NK-92 (cell line): ENCODE measurements around the gene TMEM72.

Experiments used
- DNase-seq: peaks from one replicate; lab custom pipeline; 2025; ENCODE audit not compliant: unreplicated experiment; lab: John Stamatoyannopoulos, UW

TMEM72 gene

DNA sequence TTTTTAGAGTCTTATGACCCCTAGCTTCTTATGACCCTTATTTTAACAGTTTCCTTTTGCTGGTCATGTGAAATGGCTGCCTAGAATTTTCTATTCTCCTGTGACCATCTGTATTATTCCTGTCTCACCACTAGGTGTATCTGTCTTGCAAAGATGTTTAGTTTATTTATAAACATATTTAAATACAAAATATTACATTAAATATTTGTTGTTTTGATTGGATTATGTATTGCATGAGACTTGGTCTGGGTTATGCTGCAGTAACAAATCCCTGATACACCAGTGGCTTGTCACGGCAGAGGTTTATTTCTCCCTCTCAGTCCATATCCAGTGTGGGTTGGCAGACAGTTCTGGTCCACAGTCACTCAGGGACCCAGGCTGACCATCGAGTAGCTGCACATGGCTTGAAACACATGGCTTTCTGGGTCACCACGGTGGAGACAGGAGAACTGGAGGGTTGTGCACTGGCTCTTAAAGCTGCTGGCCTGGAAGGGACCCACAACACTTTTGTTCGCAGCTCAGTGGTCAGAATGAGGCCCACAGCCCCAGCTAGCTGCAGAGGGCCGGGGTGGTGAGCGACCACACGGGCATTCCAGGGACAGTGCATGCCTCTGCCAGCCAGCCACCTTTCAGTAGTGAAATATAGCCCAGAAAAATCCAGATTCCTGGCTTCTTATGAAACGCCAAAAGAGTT, 55.8 kb downstream of the TMEM72 start:
- DNase-seq: no peak

DNA sequence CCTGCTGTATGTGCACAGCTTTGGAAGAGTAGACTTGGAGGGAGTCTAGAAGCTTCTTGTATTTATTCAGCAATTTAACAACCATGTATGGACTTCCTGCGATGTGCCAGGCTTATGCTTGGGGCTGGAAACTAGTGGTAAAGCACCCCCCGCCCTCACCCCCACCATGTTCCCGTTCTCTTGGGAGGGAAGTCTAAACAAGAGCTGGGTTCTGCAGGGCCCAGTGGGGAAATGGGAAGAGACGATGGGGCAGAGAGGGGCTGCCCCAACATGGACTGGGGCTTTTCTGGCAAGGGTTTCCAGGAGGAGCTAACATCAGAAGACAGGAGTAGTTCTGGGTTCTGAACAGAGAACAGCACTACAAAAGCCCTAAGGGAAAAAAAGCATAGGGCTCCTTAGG, 56.5 kb downstream of the TMEM72 start:
- no peak for DNase-seq

DNA sequence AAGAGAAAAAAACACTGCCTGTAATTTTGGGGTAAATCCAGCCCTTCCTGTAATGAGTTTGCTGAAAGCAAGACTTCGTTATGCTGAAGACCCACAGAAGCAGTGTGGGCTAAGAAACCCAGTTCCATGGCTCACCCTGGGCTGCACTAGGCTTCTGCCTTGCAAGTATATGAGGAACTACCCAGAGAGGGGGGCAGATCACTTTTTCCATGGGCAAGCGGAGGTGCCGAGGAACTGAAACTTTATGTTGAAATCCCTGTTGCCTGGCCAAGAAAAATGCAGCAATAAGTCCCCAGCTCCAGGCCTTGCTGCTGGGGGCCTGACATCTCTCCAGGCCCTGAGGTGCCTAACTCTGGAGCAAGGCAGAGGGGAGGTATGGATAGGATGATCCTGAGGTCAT, 57.0 kb downstream of the TMEM72 start:
- DNase-seq: no peak

DNA sequence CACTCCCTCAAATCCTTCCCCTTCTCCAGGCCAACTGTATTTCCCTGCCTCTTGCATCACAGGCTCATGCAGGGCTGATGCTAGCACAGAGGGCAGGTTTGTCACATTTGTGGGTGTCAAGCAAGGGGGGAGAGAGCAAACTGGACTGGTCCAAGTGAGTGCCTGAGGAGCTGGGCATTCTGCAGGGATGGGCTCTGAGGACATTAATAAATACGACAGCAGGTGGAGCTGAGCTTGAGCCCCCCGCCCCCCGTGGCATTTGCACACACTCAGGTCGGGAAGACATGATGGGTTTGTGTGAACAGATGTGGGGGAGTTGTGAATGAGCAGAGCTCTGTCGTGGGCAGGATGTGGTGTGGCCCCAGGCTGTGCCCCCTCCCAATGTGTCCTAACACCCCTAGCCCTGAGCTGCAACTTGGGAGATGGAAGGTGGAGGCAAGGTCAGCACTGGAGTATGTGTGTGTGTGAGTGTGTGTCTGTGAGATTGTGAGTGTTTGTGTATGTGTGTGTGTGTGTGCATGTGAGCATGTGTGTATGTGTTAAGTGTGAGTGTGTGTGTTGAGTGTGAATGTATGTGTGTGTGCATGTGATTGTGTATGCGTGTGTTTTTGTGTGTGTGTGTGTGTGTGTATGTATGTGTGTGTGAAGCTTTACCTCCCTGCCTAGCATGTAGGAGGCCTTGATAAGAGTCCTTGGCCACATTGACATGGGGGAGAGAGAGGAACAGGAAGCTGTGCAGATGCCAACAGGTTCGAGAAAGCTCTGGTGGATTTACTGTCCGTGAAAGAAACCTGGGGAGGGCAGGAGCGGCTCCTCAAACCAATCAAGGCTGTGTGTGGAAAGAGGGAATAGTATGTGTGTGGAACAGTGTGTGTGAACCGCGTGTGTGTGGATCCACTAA, 57.6 kb downstream of the TMEM72 start:
- DNase-seq: no peak

GRCh38 chr10:44969854-44970253, 58.7 kb downstream of the TMEM72 start:
- no peak for DNase-seq

DNA sequence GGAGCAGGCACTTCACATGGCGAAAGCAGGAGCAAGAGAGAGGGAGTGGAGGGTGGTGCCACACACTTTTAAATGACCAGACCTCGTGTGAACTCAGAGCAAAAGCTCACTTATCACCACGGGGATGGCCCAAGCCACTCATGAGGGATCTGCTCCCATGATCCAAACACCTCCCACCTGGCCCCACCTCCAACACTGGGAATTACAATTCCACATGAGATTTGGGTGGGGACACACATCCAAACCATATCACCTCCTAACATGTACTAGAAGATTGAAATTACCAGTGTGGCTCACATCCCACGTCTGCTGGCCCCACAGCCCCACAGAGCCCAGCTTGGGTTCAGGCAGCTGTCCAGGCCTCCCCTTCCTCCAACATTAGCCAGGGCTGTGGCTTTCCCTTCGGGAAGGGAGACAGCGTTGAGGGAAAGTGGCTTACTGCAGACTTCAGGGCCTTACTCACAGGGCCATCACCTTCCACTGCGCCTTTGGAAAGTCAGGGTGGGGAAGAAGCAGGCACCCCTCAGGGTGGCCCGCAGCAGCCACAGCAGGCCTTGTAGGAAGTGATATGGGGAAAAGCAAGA, 59.8 kb downstream of the TMEM72 start:
- no peak for DNase-seq

- DNase-seq: no peak
Observed at GRCh38 chr10:44971434-44971833, 60.3 kb downstream of the TMEM72 start.

GRCh38 chr10:44971935-44972757, 61.0 kb downstream of the TMEM72 start:
- DNase-seq: no peak

- DNase-seq: no peak
Observed at GRCh38 chr10:44972874-44973306, 61.8 kb downstream of the TMEM72 start.

DNA sequence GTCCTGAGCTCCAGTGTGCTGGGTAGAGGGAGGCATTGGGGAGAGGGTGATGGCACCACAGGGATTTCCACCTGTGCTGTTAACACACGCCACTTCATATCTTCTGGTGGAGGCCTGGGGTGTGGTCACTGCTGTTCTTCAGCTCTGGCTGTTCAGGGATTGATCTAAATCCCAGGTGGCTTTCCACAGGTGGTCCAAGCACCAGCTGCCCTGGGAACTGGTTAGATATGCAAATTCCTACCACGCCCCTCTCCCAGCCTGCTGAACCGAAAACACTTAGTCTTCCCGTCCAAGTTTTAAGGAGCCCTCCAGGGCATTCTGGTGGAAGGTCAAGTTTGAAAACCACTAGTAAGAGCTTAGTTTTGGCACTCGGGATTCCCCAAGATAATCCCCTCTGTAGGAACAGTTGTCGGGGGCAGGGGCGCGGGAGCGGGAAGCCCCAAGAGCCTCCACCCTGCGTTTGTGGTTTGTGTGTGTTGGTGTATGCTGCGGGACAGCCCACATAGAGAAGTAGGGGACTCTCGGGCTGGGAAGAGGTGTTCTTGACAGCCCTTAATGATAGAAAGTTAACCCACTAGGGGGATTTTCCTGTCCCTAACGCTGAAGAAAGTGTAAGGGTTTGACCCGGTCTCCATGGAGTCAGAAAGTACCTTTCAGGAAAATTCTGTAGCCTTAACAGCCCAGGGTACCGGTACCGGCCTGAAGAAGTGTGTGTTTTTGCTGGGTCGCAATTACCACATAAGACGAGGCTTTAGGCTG, 62.4 kb downstream of the TMEM72 start:
- DNase-seq: no peak

- DNase-seq: no peak
Observed at GRCh38 chr10:44974082-44974627, 63.0 kb downstream of the TMEM72 start.

DNA sequence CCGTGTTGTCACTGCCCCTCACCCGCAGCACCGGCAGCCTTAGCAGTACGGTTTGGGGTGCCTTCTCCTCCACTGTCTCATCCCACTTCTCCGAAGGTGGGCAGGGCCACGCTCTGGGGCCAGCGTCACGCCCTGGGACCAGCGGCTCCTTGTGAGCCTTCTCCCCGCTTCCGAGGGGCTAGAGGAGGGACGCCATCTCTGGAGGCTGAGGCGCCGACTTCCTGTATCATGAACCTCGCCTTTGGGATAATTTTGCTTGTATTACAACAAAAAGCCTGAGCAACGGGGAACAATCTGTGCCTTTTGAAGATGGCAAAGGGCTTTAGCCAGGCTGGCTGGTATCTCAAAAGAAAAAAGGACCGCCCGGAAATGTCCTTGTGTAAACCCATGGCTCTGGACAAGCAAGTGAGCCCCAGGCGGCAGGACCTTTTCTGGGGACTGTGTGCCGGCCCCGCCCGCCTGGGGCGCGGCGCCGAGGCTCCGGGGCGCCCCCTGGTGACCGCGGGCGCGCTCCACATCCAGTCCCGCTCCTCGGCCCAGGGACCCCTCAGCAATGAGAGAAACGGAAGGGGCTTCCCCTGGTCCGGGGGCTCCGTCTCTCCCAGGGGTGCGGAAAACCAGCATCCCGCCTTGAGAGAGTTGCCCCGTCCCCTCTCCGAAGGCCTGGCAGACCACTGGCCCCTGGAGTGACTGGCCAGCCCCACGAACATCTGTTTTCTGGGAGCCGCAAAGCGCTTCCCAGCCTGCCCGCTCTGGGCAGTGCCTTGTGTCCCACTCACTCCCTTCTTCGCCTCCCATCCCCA, 63.7 kb downstream of the TMEM72 start:
- no peak for DNase-seq

DNA sequence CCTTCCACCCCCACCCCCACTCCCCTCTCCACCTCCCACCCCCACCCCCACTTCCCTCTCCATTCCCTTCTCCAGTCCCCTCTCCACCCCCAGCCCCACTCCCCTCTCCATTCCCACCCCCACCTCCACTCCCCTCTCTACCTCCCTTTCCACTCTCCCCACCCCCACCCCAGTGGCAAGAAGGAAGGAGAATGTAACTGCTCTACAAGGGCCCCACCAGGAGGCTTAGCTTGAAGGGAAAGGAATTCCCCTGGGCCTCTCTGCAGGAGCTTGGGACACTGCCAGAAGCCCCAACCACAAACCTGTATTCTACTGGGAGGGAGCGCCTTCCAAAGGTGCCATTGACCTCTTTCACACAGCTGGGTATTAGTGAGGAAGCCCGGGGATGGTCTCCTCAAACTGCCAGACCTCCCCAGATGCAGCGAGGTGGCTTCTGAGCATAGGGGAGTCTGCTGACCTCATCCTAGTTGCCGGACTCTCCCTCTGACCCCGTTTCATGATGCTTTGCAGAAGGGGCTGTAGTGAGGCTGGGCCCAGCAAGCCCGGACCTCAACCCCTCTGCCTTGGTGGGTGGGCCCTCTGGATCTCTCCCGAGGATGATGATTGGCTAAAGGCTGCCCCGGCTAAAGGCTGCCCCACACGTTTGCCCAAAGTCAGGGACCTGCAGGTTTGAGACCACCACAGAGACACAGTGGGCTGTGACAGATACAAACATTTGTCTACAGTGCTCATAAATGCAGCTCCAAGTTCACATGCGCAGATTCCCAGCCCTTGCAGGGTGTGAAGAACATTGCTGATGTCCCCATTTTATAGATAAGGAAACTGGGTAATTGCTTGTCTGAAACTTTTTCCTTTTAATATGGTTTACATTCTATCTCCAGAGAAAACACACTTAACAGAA, 64.5 kb downstream of the TMEM72 start:
- no peak for DNase-seq

GRCh38 chr10:44976352-44977198, 65.4 kb downstream of the TMEM72 start:
- no peak for DNase-seq

- no peak for DNase-seq
Observed at GRCh38 chr10:44977287-44978212, 66.4 kb downstream of the TMEM72 start.

- DNase-seq: no peak
Observed at GRCh38 chr10:44978213-44978569, 67.1 kb downstream of the TMEM72 start.
